HepG2 (cell line): ENCODE measurements around the gene NKX6-1. TPM values are rescaled to one million over a fixed set of nuclear protein-coding genes. Genes with fewer than 3 reads are reported as not detected.

ENCODE experiments used
- ATAC-seq: fragments of 200-7000 bp; cut with Tn5 transposase; 3 replicates; pipeline ENCODE4 v1.9.1; 2020; ENCODE audit warnings: mild to moderate bottlenecking, moderate library complexity
- BruUV-seq: library from RNA; stranded (reverse); fragments of 400-500 nt; replicated peaks from 2 replicates; lab custom pipeline; 2021; lab: Mats Ljungman, UMichigan
- CTCF ChIA-PET: fragments of 300-600 bp; formaldehyde crosslinking; extraction: SDS; loops from one replicate; lab custom pipeline; 2021; ENCODE audit warnings: low total read pairs, inconsistent platforms, low intra/inter-chr PET ratio; lab: Yijun Ruan, JAX
- POLR2A ChIA-PET: fragments of 350-600 bp; sonication (Branson Sonifier 250); formaldehyde crosslinking; loops from one replicate; lab custom pipeline; 2020; ENCODE audit warnings: antibody characterized with exemption, inconsistent platforms; lab: Yijun Ruan, JAX
- DNase-seq: peaks from one replicate; pipeline ENCODE4 v3.0.0-alpha.2; 2015; ENCODE audit warnings: low spot score
- FAIRE-seq: peaks from 3 replicates; lab custom pipeline; 2011; peaks lifted over from hg19 to GRCh38; lab: Jason Lieb, UNC
- H2AFZ ChIP-seq: one replicate; pipeline ENCODE4 v1.6.1; 2011; ENCODE audit warnings: low read length, inconsistent platforms
- H3K27ac ChIP-seq: fragments of 300-600 bp; 3 replicates; pipeline ENCODE4 v1.8.0; 2011; ENCODE audit warnings: mixed run types, mild to moderate bottlenecking, mixed read lengths, low read length, inconsistent platforms; ENCODE audit not compliant: insufficient read depth; ENCODE audit errors: extremely low read length
- H3K27me3 ChIP-seq, 2 experiments: fragments of 200-600 bp in 1 of 2; 2 replicates in 1 of 2; 3 replicates in 1 of 2; pipeline versions ENCODE4 v1.6.0 to v1.8.0; 2011; ENCODE audit warnings: low read length in 2 of 2, mild to moderate bottlenecking in 2 of 2, moderate library complexity in 2 of 2, inconsistent platforms in 1 of 2; ENCODE audit not compliant: insufficient read depth in 2 of 2, control insufficient read depth in 1 of 2
- H3K36me3 ChIP-seq, 2 experiments: fragments of 200-600 bp in 1 of 2; replicated peaks in 1 of 2; 2 replicates in 1 of 2; 3 replicates in 1 of 2; pipeline versions ENCODE4 v1.5.1 to v1.8.0; 2011; ENCODE audit warnings: low read length in 2 of 2, inconsistent platforms in 1 of 2; ENCODE audit not compliant: insufficient read depth in 2 of 2, control insufficient read depth in 1 of 2
- H3K4me1 ChIP-seq: 2 replicates; pipeline ENCODE4 v1.5.1; 2012; ENCODE audit warnings: low read length, inconsistent platforms; ENCODE audit not compliant: insufficient read depth
- H3K4me2 ChIP-seq: 2 replicates; pipeline ENCODE4 v1.6.0; 2011; ENCODE audit warnings: low read depth, low read length, inconsistent platforms
- H3K4me3 ChIP-seq, 3 experiments: fragments of 200-600 bp in 1 of 3; sonication (generic), shearing (Covaris generic) in 1 of 3; replicated peaks in 1 of 3; 2 replicates each; pipeline ENCODE4 v1.5.1; 2011 to 2016; ENCODE audit warnings: low read length in 3 of 3, inconsistent platforms in 2 of 3, low read depth in 2 of 3, mild to moderate bottlenecking in 2 of 3, control low read depth in 1 of 3, mixed read lengths in 1 of 3; ENCODE audit not compliant: insufficient read depth in 1 of 3
- H3K79me2 ChIP-seq: one replicate; pipeline ENCODE4 v1.6.1; 2011; ENCODE audit warnings: low read length, inconsistent platforms; ENCODE audit not compliant: insufficient read depth
- H3K9ac ChIP-seq: 2 replicates; pipeline ENCODE4 v1.6.0; 2011; ENCODE audit warnings: mild to moderate bottlenecking, low read depth, low read length, inconsistent platforms; ENCODE audit not compliant: insufficient read depth
- H3K9me3 ChIP-seq: 2 replicates; pipeline ENCODE4 v1.5.1; 2012; ENCODE audit warnings: mild to moderate bottlenecking, low read length
- H4K20me1 ChIP-seq: 2 replicates; pipeline ENCODE4 v1.6.0; 2011; ENCODE audit warnings: inconsistent platforms, mild to moderate bottlenecking, low read length, moderate library complexity; ENCODE audit not compliant: insufficient read depth
- ARHGAP35 ChIP-seq: sonication (generic); formaldehyde crosslinking; IDR thresholded peaks from 2 replicates; pipeline ENCODE4 v1.9.0; 2022; ENCODE audit warnings: mild to moderate bottlenecking, inconsistent platforms, moderate library complexity, missing genetic modification reagents, borderline replicate concordance
- BRD4 ChIP-seq: sonication (generic); formaldehyde crosslinking; IDR thresholded peaks from 2 replicates; pipeline ENCODE4 v1.4.0; 2020; ENCODE audit warnings: missing genetic modification reagents
- CENPT ChIP-seq: sonication (generic); formaldehyde crosslinking; IDR thresholded peaks from 2 replicates; pipeline ENCODE4 v1.8.0; 2022; ENCODE audit warnings: low read depth, mild to moderate bottlenecking, moderate library complexity, missing genetic modification reagents
- ELF3 ChIP-seq: IDR thresholded peaks from 2 replicates; pipeline ENCODE4 v1.6.1; 2016; ENCODE audit warnings: missing genetic modification reagents, missing compliant biosample characterization
- HNRNPUL1 ChIP-seq: fragments of 200-400 bp; formaldehyde crosslinking; IDR thresholded peaks from 2 replicates; pipeline ENCODE4 v1.6.1; 2017; ENCODE audit warnings: low read depth, mild to moderate bottlenecking, low read length, moderate library complexity
- JARID2 ChIP-seq: sonication (generic); formaldehyde crosslinking; IDR thresholded peaks from 2 replicates; pipeline ENCODE4 v1.8.1; 2023; ENCODE audit warnings: missing genetic modification reagents, inconsistent platforms; ENCODE audit not compliant: insufficient replicate concordance
- MEF2D ChIP-seq: sonication (generic); formaldehyde crosslinking; IDR thresholded peaks from 2 replicates; pipeline ENCODE4 v1.5.1; 2020; ENCODE audit warnings: mild to moderate bottlenecking, missing genetic modification reagents
- NFE2 ChIP-seq: sonication (generic); formaldehyde crosslinking; IDR thresholded peaks from 2 replicates; pipeline ENCODE4 v1.4.0; 2020; ENCODE audit warnings: missing genetic modification reagents
- RARG ChIP-seq: sonication (generic); formaldehyde crosslinking; IDR thresholded peaks from 2 replicates; pipeline ENCODE4 v1.4.0; 2020; ENCODE audit warnings: low read depth, mild to moderate bottlenecking, missing genetic modification reagents
- RFX3 ChIP-seq: IDR thresholded peaks from 2 replicates; pipeline ENCODE4 v1.6.1; 2016; ENCODE audit warnings: missing biosample characterization, missing genetic modification reagents
- SIN3A ChIP-seq: IDR thresholded peaks from 2 replicates; pipeline ENCODE4 v1.6.1; 2011; ENCODE audit warnings: low read depth, mild to moderate bottlenecking, control low read depth, low read length, borderline replicate concordance
- SP5 ChIP-seq: IDR thresholded peaks from 2 replicates; pipeline ENCODE4 v1.6.1; 2016; ENCODE audit warnings: low read depth, borderline replicate concordance
- TARDBP ChIP-seq: sonication (generic); formaldehyde crosslinking; IDR thresholded peaks from 2 replicates; pipeline ENCODE4 v1.8.0; 2022; ENCODE audit warnings: mild to moderate bottlenecking, missing genetic modification reagents
- ZNF30 ChIP-seq: sonication (generic); formaldehyde crosslinking; IDR thresholded peaks from 2 replicates; pipeline ENCODE4 v1.5.0; 2020; ENCODE audit warnings: mild to moderate bottlenecking, missing genetic modification reagents
- ZNF431 ChIP-seq: sonication (generic); formaldehyde crosslinking; IDR thresholded peaks from 2 replicates; pipeline ENCODE4 v1.9.0; 2022; ENCODE audit warnings: missing genetic modification reagents, low read depth, mild to moderate bottlenecking, borderline replicate concordance
- ZNF501 ChIP-seq: sonication (generic); formaldehyde crosslinking; IDR thresholded peaks from 2 replicates; pipeline ENCODE4 v1.5.1; 2020; ENCODE audit warnings: mild to moderate bottlenecking, moderate library complexity, missing genetic modification reagents
- ZSCAN30 ChIP-seq: sonication (generic); formaldehyde crosslinking; IDR thresholded peaks from 2 replicates; pipeline ENCODE4 v1.5.0; 2020; ENCODE audit warnings: mild to moderate bottlenecking, missing genetic modification reagents
- ZSCAN9 ChIP-seq: IDR thresholded peaks from 2 replicates; pipeline ENCODE4 v1.6.1; 2016; ENCODE audit warnings: borderline replicate concordance
- WGBS: methylation state at CpG from one replicate; pipeline ENCODE4 v1.1.6; 2017; ENCODE audit warnings: low lambda C conversion rate; 5-methylcytosine and 5-hydroxymethylcytosine counted together
- in situ Hi-C: cut with HindIII; loops from 2 replicates; pipeline ENCODE4 v1.10.0; 2017; ENCODE audit warnings: low pct_unique_long_range_greater_than_20kb; ENCODE audit not compliant: extremely low pct_ligation_motif_present
- intact Hi-C: fragments of 100-400 bp; cut with micrococcal nuclease; formaldehyde crosslinking; loops from one replicate; pipeline ENCODE4 v1.10.0; 2022; ENCODE audit not compliant: unreplicated experiment
- polyA plus RNA-seq, 8 experiments: library from polyadenylated mRNA; depleted of rRNA in 3 of 8; stranded (reverse) in 7 of 8; unstranded in 1 of 8; fragments of >200 nt; fragmentation: Illumina TruSeq in 4 of 8; extraction: Trizol in 4 of 8; gene quantifications; 2 replicates each; pipeline versions ENCODE4 v1.2.1 to v1.2.3, GENCODE V29; 2011 to 2016; ENCODE audit warnings: low read depth in 4 of 8, missing spikeins in 1 of 8, mixed read lengths in 1 of 8; ENCODE audit not compliant: insufficient read depth in 1 of 8
- total RNA-seq, 5 experiments: library from RNA; depleted of rRNA; stranded (reverse); fragments of >200 nt; fragmentation: Illumina TruSeq; extraction: Trizol; gene quantifications; 2 replicates each; pipeline ENCODE4 v1.2.3, GENCODE V29; 2016; ENCODE audit warnings: low read depth in 1 of 5
- TF ChIP-seq, protein P1 (sequence below): sonication (generic); formaldehyde crosslinking; IDR thresholded peaks from 2 replicates; pipeline ENCODE4 v1.5.1; 2020; ENCODE audit warnings: mild to moderate bottlenecking, missing genetic modification reagents, borderline replicate concordance

Gene NKX6-1
- total and polyA plus RNA-seq, 2 of the 13 experiments (the other 11 are each of a cell fraction or from before 2014, with no cell fraction given): not detected

GRCh38 chr4:84496331-84496705 is 2.8 kb downstream of the NKX6-1 start (continued):
- TF ChIP-seq ELF3 (CRISPR knock-in tag): no peak

DNA sequence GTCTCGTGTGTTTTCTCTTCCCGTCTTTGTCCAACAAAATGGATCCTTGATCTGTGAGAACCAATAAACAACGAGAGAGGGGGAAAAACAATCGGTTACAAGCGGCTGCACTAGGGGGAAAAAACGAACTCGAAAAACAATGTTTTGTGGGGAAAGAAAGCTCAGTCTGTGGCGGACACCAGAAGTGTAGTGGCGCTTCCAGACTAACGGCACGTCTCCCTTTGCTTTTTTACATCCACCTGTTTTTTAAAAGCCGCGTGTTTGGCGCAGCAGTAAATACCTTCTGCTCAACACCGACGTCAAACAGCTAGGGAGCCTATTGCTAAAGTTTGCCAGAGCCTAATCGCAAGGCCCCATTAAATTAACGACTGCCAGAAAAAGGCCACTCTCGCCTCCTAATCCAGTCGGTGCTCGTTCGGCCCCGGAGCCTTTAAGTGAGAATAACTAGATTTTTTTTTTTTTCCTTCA is 3.3 kb downstream of the NKX6-1 start:
- H3K79me2 ChIP-seq: no peaks in the 10 kb centered on the region
- ChIA-PET CTCF (no interaction called here), POLR2A (no interaction called here)
- H3K9me3 ChIP-seq: no peaks in the 10 kb centered on the region
- no peak overlapping the region for H3K4me3 ChIP-seq
- ATAC-seq: no peak
- H3K27me3 ChIP-seq: peaks cover 6 to 80% of the 10 kb centered on the region in 2 experiments
- intact Hi-C loops (no loop called here), in situ Hi-C loops (no loop called here)
- no peak overlapping the region for H2AFZ ChIP-seq
- WGBS: 35% methylated on average over 23 of the region's 23 CpGs
- no peak for TF ChIP-seq SP5 (CRISPR knock-in tag)
- TF ChIP-seq CENPT (CRISPR knock-in tag): no peak
- TF ChIP-seq BRD4: no peak
- TF ChIP-seq ZSCAN9: no peak
- no peak for TF ChIP-seq RFX3 (CRISPR knock-in tag)
- TF ChIP-seq SIN3A: no peak
- no peak for TF ChIP-seq MEF2D (CRISPR knock-in tag)
- TF ChIP-seq ZSCAN30: no peak
- no peak for TF ChIP-seq JARID2 (CRISPR knock-in tag)
- TF ChIP-seq NFE2 (CRISPR knock-in tag): no peak
- no peak for TF ChIP-seq TARDBP (CRISPR knock-in tag)
- no peak for TF ChIP-seq ARHGAP35 (CRISPR knock-in tag)
- TF ChIP-seq ZNF501 (CRISPR knock-in tag): no peak
- TF ChIP-seq RARG (CRISPR knock-in tag): no peak
- TF ChIP-seq ZNF431 (CRISPR knock-in tag): no peak
- no peak for TF ChIP-seq HNRNPUL1
- no peak for TF ChIP-seq ZNF30 (CRISPR knock-in tag)
- TF ChIP-seq, protein P1, sequence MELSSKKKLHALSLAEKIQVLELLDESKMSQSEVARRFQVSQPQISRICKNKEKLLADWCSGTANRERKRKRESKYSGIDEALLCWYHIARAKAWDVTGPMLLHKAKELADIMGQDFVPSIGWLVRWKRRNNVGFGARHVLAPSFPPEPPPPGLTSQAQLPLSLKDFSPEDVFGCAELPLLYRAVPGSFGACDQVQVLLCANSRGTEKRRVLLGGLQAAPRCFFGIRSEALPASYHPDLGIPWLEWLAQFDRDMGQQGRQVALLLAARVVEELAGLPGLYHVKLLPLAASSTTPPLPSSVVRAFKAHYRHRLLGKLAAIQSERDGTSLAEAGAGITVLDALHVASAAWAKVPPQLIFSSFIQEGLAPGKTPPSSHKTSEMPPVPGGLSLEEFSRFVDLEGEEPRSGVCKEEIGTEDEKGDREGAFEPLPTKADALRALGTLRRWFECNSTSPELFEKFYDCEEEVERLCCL: no peak
- H3K9ac ChIP-seq: no peak overlapping the region
- BruUV-seq: no TSS peak
- FAIRE-seq: no peak
- H4K20me1 ChIP-seq: no peaks in the 10 kb centered on the region
- H3K4me1 ChIP-seq: 0 out of 2 replicates have a peak, but pooled peaks cover 9% of the 10 kb centered on the region
- H3K27ac ChIP-seq: no peak overlapping the region
- H3K4me2 ChIP-seq: no peak overlapping the region
- H3K36me3 ChIP-seq: no peaks in the 10 kb centered on the region
- DNase-seq: no peak
